HG03342 (cell line): ENCODE results near the gene MCM9.
A peak's percentile ranks its signal among the peaks of the same experiment; 100 is the strongest.

ENCODE experiments used
- ATAC-seq: cut with Tn5 transposase; IDR thresholded peaks from one replicate; pipeline ENCODE4 v1.9.1; 2021; ENCODE audit warnings: mild to moderate bottlenecking, moderate library complexity; ENCODE audit not compliant: unreplicated experiment

Gene MCM9

GRCh38 chr6:118934461-118935330, at the start of gene MCM9:
Gene MCM9 (minus strand): TSS chr6:118935159. CDS start chr6:118931723, 3,436 bp downstream.
- peak; percentile 94 for ATAC-seq

GRCh38 chr6:118984342-118984741, 49.4 kb upstream of the MCM9 start:
- ATAC-seq = no peak

- no peak for ATAC-seq
Measured at GRCh38 chr6:118982575-118982911, 47.6 kb upstream of the MCM9 start.

GRCh38 chr6:118981884-118982574, 47.1 kb upstream of the MCM9 start:
- ATAC-seq = no peak

- ATAC-seq = no peak
Measured at GRCh38 chr6:118980063-118980462, 45.1 kb upstream of the MCM9 start.

- no peak for ATAC-seq
Measured at GRCh38 chr6:118974790-118975189, 39.8 kb upstream of the MCM9 start.

- ATAC-seq = no peak
Measured at GRCh38 chr6:118971682-118972081, 36.7 kb upstream of the MCM9 start.

GRCh38 chr6:118970866-118971265, 35.9 kb upstream of the MCM9 start:
- no peak for ATAC-seq

- ATAC-seq = no peak
Measured at GRCh38 chr6:118968416-118968815, 33.5 kb upstream of the MCM9 start.

- no peak for ATAC-seq
Measured at GRCh38 chr6:118967239-118967638, 32.3 kb upstream of the MCM9 start.

- ATAC-seq = no peak
Measured at GRCh38 chr6:118965843-118966370, 30.9 kb upstream of the MCM9 start.

- no peak for ATAC-seq
Measured at GRCh38 chr6:118965371-118965770, 30.4 kb upstream of the MCM9 start.

- no peak for ATAC-seq
Measured at GRCh38 chr6:118963003-118963402, 28.0 kb upstream of the MCM9 start.

- ATAC-seq = no peak
Measured at GRCh38 chr6:118959903-118960302, 24.9 kb upstream of the MCM9 start.

GRCh38 chr6:118953391-118953790, 18.4 kb upstream of the MCM9 start:
- no peak for ATAC-seq

GRCh38 chr6:118952683-118953082, 17.7 kb upstream of the MCM9 start:
- ATAC-seq = no peak

GRCh38 chr6:118945217-118945616, 10.3 kb upstream of the MCM9 start:
- no peak for ATAC-seq

GRCh38 chr6:118940770-118941169, 5.8 kb upstream of the MCM9 start:
- no peak for ATAC-seq

GRCh38 chr6:118939683-118940082, 4.7 kb upstream of the MCM9 start:
- no peak for ATAC-seq

- ATAC-seq = no peak
Measured at GRCh38 chr6:118935978-118936703, 1.2 kb upstream of the MCM9 start.

- peak; percentile 4 for ATAC-seq
Measured at GRCh38 chr6:118935331-118935668, 341 bp upstream of the MCM9 start.
